NOMO-1 treated with dmso at 0.1 percent for 144 hours (cell line): Measurements from ENCODE around the gene SCAANT1.

ENCODE experiments used
- DNase-seq: peaks from one replicate; lab custom pipeline; 2025; ENCODE audit not compliant: unreplicated experiment; lab: John Stamatoyannopoulos, UW

The SCAANT1 gene

GRCh38 chr3:63905731-63906620 lies 6.2 kb downstream of the SCAANT1 start:
- no peak for DNase-seq

GRCh38 chr3:63900459-63900858 lies 11.7 kb downstream of the SCAANT1 start:
- DNase-seq = no peak

GRCh38 chr3:63900010-63900409 lies 12.2 kb downstream of the SCAANT1 start:
- no peak for DNase-seq

GRCh38 chr3:63896332-63897030 lies 15.7 kb downstream of the SCAANT1 start:
- DNase-seq = no peak

- no peak for DNase-seq
Observed at GRCh38 chr3:63895422-63896189, 16.6 kb downstream of the SCAANT1 start.

- DNase-seq = no peak
Observed at GRCh38 chr3:63892773-63893352, 19.3 kb downstream of the SCAANT1 start.

- no peak for DNase-seq
Observed at GRCh38 chr3:63891518-63891917, 20.7 kb downstream of the SCAANT1 start.

- no peak for DNase-seq
Observed at GRCh38 chr3:63886858-63887257, 25.3 kb downstream of the SCAANT1 start.

- no peak for DNase-seq
Observed at GRCh38 chr3:63880653-63881052, 31.5 kb downstream of the SCAANT1 start.

- DNase-seq = no peak
Observed at GRCh38 chr3:63878394-63879060, 33.7 kb downstream of the SCAANT1 start.

- no peak for DNase-seq
Observed at GRCh38 chr3:63877737-63878393, 34.3 kb downstream of the SCAANT1 start.

GRCh38 chr3:63876260-63876659 lies 35.9 kb downstream of the SCAANT1 start:
- DNase-seq = no peak

- no peak for DNase-seq
Observed at GRCh38 chr3:63875510-63875909, 36.7 kb downstream of the SCAANT1 start.

- DNase-seq = no peak
Observed at GRCh38 chr3:63874769-63875168, 37.4 kb downstream of the SCAANT1 start.

- DNase-seq = no peak
Observed at GRCh38 chr3:63872135-63872924, 39.9 kb downstream of the SCAANT1 start.

- DNase-seq = no peak
Observed at GRCh38 chr3:63870615-63871005, 41.6 kb downstream of the SCAANT1 start.

- DNase-seq = no peak
Observed at GRCh38 chr3:63869940-63870614, 42.1 kb downstream of the SCAANT1 start.

GRCh38 chr3:63867225-63867624 lies 45.0 kb downstream of the SCAANT1 start:
- no peak for DNase-seq

GRCh38 chr3:63864965-63865327 lies 47.2 kb downstream of the SCAANT1 start:
- DNase-seq = no peak
